ENCODE measurements around the gene OSTM1. TPM values are rescaled to one million over a fixed set of nuclear protein-coding genes. Genes with fewer than 3 reads are reported as not detected.

OSTM1 gene
- total RNA-seq, 1 experiment from 2014 or later, result 20.9 TPM

DNA sequence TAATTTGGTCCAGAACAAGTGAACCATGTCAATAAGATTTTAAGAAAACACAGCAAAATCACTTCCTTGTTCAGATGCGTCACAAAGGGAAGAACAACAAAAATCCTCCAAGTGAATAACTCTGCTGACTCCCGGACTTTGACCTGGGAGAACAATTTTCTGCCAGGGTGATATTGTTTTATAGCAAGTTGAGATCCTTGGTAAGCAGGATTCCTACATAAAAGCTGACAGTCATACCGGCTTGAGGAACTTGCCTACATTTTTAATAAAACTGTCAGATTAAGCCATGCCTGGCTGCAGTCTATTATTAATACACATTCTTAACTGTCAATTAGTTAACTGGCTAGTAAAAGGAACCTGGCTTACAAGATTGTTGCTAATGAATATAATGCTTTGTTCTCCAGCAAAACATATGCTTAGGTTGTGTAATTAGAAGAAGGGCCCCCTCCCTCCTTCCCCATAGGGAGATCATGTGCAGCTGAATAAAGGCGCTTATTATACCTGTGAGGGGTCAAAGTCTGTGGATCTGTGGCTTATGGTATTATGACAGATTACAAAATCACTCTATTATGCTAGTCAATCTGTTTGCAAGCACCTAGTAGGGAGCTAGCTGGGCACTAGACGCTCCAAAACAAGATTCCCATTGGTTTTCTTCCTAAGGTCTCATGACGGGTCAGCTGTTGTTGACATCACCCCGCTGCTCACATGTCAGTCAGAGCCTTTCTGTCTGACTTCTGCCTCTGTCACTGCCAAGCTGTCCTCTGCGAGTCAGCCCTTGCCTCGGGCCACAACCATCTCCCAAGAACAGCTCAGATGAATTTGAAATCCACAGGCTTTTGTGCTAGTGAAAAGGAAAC lies 71.9 kb downstream of the OSTM1 start:
- Mint-ChIP-seq H3K36me3 (ENCODE audit: insufficient read depth in 1 of 3, low read depth in 3 of 3) (peaks cover 0 to 2% (median 0%) of the 10 kb centered on the region in 3 experiments; a peak in 1 of 7 replicates), H3K27ac (no peak overlapping the region; a peak in 1 of 7 replicates), H3K4me1 (peaks cover 17 to 22% of the 10 kb centered on the region in 2 experiments), H3K27me3 (ENCODE audit: low read depth) (peaks cover 3% of the 10 kb centered on the region), H3K9me3 (peaks cover 0 to 4% of the 10 kb centered on the region in 2 experiments; a peak in 4 of 5 replicates), H3K4me3 (no peak overlapping the region)
- no peaks in the 10 kb centered on the region for H3K4me1 ChIP-seq (ENCODE audit: insufficient read depth, low read length)
- H3K79me2 ChIP-seq (ENCODE audit: insufficient read depth, low read length), result no peaks in the 10 kb centered on the region
- H2BK15ac ChIP-seq (ENCODE audit: low read depth, low read length), result no peak overlapping the region
- no peaks in the 10 kb centered on the region for H3K27me3 ChIP-seq (ENCODE audit: insufficient read depth, low read length)
- no peak overlapping the region for H2AFZ ChIP-seq (ENCODE audit: low read length)
- H2BK5ac ChIP-seq (ENCODE audit: insufficient read length, low read length), result no peak overlapping the region
- H3K79me1 ChIP-seq (ENCODE audit: insufficient read depth, low read depth, low read length, poor library complexity, severe bottlenecking), result no peaks in the 10 kb centered on the region
- no peak overlapping the region for H3K27ac ChIP-seq (ENCODE audit: insufficient read length, low read depth, low read length)
- no peak overlapping the region for H3K18ac ChIP-seq (ENCODE audit: insufficient read length, low read depth, low read length)
- H2BK120ac ChIP-seq (ENCODE audit: low read depth, low read length, poor library complexity, severe bottlenecking), result no peak overlapping the region
- no peaks in the 10 kb centered on the region for H3K9me3 ChIP-seq (ENCODE audit: control insufficient read depth, low read depth, low read length)
- no peak overlapping the region for H3K9ac ChIP-seq (ENCODE audit: extremely low read depth, insufficient read length, low read length)
- H4K20me1 ChIP-seq (ENCODE audit: control insufficient read depth, insufficient read depth, insufficient read length), result no peaks in the 10 kb centered on the region
- no peak overlapping the region for H2BK20ac ChIP-seq (ENCODE audit: low read depth, low read length, poor library complexity, severe bottlenecking)
- H3K14ac ChIP-seq (ENCODE audit: insufficient read depth, low read length), result no peak overlapping the region
- H4K91ac ChIP-seq (ENCODE audit: insufficient read length, low read depth, low read length), result no peak overlapping the region
- TF ChIP-seq CTCF (conservative IDR thresholded peaks at IDR 0.05), result no peak
- no peak overlapping the region for H3K4me2 ChIP-seq (ENCODE audit: insufficient read depth, insufficient read length, low read length)
- H3K23me2 ChIP-seq (ENCODE audit: insufficient read length, low read depth, low read length, poor library complexity, severe bottlenecking), result no peaks in the 10 kb centered on the region
- H2BK12ac ChIP-seq (ENCODE audit: insufficient read length, low read depth, low read length), result no peak overlapping the region
- no peak overlapping the region for H4K8ac ChIP-seq (replicated peaks; ENCODE audit: insufficient read length, low read depth, low read length)
- no peak overlapping the region for H2AK5ac ChIP-seq (ENCODE audit: insufficient read length, low read length)
- no peak overlapping the region for H3T11ph ChIP-seq (ENCODE audit: low read length)
- H4K5ac ChIP-seq (ENCODE audit: insufficient read length, low read depth, low read length), result no peak overlapping the region
- no peak overlapping the region for H3K4ac ChIP-seq (ENCODE audit: low read depth, low read length)
- H3K23ac ChIP-seq (ENCODE audit: insufficient read length, low read depth, low read length), result no peak overlapping the region
- no CpG with 5 or more reads among the region's 9 CpGs for WGBS (ENCODE audit: extremely low coverage, insufficient read length, low lambda C conversion rate)
- H3K56ac ChIP-seq (ENCODE audit: insufficient read length, low read depth, low read length), result no peak overlapping the region
- DNase-seq, result peak; percentile 74

All from H9 (cell line).